ENCODE data around the gene FTHL17.

FTHL17 gene

DNA sequence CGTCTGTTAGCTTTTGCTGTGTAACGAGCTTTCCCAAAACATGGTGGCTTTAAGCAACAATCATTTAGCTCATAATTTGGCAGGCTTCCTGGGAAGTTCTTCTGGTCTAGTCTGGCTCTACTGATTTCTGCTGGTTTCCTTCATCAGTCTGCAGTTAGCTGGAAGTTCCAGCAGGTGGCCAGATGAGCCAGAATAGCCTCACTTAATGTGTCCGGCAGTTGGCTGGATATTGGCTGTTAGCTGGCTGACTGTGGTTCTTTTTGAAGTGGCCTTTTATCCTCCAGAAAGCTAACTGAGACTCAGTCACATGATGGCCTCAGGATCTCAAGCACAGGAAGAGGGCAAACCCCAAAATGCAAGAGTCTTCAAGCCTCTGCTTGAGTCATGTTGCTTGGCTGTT is 34.9 kb downstream of the FTHL17 start:
- DNase-seq, result no peak

DNA sequence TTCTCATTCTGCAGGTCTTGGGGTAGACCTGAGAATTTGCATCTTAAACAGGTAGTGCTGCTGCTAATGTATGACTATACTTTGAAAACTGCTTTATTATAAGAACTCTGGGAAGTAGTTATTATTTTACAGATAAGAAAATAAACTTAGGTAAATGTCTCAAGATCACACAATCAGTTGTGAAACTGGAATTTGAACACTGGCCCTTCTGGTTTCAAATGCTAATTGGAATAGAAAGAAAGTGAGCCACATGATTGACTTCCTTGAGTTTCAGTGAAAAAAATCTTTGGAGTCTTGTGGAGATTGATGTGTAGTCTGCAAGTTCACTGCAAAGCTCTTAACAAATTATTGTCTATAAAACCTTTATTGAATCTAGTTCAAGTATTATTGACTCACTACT is 44.5 kb downstream of the FTHL17 start:
- no peak for DNase-seq

DNA sequence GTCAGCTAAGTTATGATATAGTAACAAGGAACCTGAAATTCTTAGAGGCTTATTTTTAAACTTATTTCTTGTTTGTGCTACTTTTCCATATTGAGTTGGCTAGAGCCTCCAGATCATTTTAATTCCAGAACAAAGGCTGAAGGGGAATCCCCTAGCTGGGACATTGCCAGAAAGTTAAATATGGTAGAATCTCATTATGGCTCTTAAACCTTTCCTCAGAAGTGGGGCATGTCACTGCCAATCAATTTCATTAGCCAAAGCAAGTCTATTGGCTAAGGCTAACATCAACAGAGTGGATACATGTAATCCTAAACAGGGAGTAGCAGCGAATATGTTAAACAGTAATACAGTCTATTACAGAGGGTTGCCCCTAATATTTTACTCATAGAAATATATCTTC is 47.0 kb downstream of the FTHL17 start:
- no peak for DNase-seq

DNA sequence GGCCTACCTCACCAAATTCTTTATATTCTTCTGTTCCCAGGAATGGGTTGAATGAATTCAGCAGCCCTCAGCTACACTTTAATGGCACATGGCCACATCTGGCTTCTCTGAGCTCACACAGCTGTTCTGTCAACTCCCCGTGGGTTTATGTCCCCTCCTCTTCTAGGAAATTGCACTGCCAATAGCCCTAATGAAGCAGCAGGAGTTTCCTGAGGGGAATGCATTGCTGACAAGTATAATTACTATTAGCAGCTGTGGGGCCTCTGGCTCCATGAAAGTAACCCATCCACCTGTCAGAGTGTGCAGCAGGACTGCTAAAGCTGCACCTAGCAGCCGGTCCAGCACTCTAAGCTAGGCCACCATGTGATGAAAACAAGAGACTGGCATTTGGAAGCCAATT is 50.3 kb downstream of the FTHL17 start:
- DNase-seq, result no peak
